Effector memory CD8-positive, alpha-beta T cell (primary cell): ENCODE measurements around the gene OR10T2.
"Not testable (repeated sequence)": the region's sequence is repeated elsewhere in the genome, so short reads cannot be mapped to it uniquely, and the experiment has no call there.

Experiments used
- ATAC-seq: fragments of 150-1000 bp; cut with Tn5 transposase; replicated peaks from 2 replicates; pipeline ENCODE4 v1.10.0; 2021; ENCODE audit warnings: mild to moderate bottlenecking, moderate library complexity
- DNase-seq, 3 experiments: peaks; one replicate each; pipeline ENCODE4 v3.0.0; 2021
- H3K27ac Mint-ChIP-seq, 2 donors: one replicate each; pipeline ENCODE4 v1.8.0; 2022; ENCODE audit warnings: mild to moderate bottlenecking in 2 of 2, mixed read lengths in 2 of 2, moderate library complexity in 2 of 2
- H3K27me3 Mint-ChIP-seq, 2 donors: one replicate each; pipeline ENCODE4 v1.8.0; 2022; ENCODE audit warnings: mixed read lengths in 2 of 2
- H3K36me3 Mint-ChIP-seq: one replicate; pipeline ENCODE4 v1.8.0; 2022; ENCODE audit warnings: mild to moderate bottlenecking, moderate library complexity, mixed read lengths; ENCODE audit not compliant: insufficient read depth
- H3K4me1 Mint-ChIP-seq, 2 donors: one replicate each; pipeline ENCODE4 v1.8.0; 2022; ENCODE audit warnings: low read depth in 2 of 2, mixed read lengths in 2 of 2
- H3K4me3 Mint-ChIP-seq, 2 donors: one replicate each; pipeline ENCODE4 v1.8.0; 2022; ENCODE audit warnings: mild to moderate bottlenecking in 2 of 2, mixed read lengths in 2 of 2, moderate library complexity in 2 of 2
- H3K9me3 Mint-ChIP-seq, 2 donors: one replicate each; pipeline ENCODE4 v1.8.0; 2022; ENCODE audit warnings: mixed read lengths in 2 of 2

OR10T2 gene

DNA sequence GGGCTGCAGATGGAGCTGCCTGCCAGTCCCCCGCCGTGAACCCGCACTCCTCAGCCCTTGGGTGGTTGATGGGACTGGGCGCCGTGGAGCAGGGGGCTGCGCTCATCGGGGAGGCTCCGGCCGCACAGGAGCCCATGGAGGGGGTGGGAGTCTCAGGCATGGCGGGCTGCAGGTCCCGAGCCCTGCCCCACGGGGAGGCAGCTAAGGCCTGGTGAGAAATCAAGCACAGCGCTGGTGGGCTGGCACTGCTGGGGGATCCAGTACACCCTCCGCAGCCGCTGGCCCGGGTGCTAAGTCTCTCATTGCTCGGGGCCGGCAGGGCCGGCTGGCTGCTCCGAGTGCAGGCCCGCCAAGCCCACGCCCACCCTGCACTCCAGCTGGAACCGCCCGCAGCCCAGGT is 50.3 kb downstream of the OR10T2 start:
- not testable (repeated sequence) for H3K4me1 Mint-ChIP-seq, ATAC-seq, H3K4me3 Mint-ChIP-seq, DNase-seq, H3K9me3 Mint-ChIP-seq, H3K36me3 Mint-ChIP-seq, H3K27ac Mint-ChIP-seq
- peaks cover 34 to 37% of the 10 kb centered on the region in 2 donors for H3K27me3 Mint-ChIP-seq
